ENCODE data around the gene NR4A2.
A peak's percentile ranks its signal among the peaks of the same experiment; 100 is the strongest.

The NR4A2 gene

DNA sequence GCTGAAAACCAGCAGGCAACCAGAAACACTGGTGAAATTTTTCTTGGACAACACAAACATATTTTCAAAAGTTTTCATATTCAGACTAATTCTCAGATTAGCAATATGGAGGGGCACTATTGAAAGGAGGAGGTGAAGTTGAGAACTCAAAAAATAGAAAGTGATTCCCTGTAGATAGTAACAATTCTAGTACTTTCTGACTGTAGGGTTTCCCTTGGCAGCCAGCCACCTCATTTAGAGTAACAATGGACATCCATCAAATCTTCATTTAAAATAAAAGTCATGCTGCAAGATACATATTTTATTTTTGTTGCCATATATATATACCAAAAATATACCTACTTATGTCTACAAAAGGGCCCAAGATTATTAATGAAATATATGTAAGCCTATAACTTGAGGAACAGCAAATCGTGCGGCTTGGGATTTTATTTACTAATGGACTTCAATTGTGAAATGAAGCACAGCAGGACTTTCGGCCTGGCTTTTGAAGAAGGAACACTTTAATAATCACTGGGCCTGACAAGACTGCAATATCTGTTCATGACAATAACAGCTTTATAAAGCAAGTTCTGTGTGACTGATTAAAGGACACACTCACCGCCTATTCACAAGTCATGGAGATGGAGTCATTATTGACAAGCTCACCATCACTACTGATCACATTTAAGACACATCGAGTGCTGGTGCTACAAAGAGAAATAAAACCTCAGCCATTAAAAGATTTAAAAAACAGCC lies 6.8 kb upstream of the NR4A2 start:
- Histone ChIP-seq H3K27me3 (ENCODE audit: insufficient read depth, low read length) (no peaks in the 10 kb centered on the region; the same call in 1 of the 2 replicates), H3K36me3 (ENCODE audit: insufficient read depth, low read length) (no peaks in the 10 kb centered on the region), H3K9me3 (ENCODE audit: low read length) (no peaks in the 10 kb centered on the region), H3K27ac (ENCODE audit: low read depth, low read length, poor library complexity, severe bottlenecking) (no peak overlapping the region), H3K4me2 (ENCODE audit: low read length) (no peak overlapping the region), H4K20me1 (ENCODE audit: insufficient read depth, low read length) (no peaks in the 10 kb centered on the region), H3K4me3 (ENCODE audit: low read depth, low read length, poor library complexity, severe bottlenecking) (no peak overlapping the region), H3K79me2 (ENCODE audit: insufficient read depth, low read length) (no peaks in the 10 kb centered on the region), H3K9ac (ENCODE audit: low read length) (no peak overlapping the region), H3F3A (ENCODE audit: insufficient read depth, low read length) (no peaks in the 10 kb centered on the region), H3K9me2 (ENCODE audit: low read depth, low read length) (no peaks in the 10 kb centered on the region), H2AFZ (ENCODE audit: low read length) (no peak overlapping the region), H3K4me1 (ENCODE audit: insufficient read depth, low read length, severe bottlenecking) (peaks cover 11% of the 10 kb centered on the region)
- TF ChIP-seq EZH2 (IDR thresholded peaks at IDR 0.05; ENCODE audit: borderline replicate concordance, low read length) (no peak), CTCF (IDR thresholded peaks at IDR 0.05; ENCODE audit: low read length) (no peak)

DNA sequence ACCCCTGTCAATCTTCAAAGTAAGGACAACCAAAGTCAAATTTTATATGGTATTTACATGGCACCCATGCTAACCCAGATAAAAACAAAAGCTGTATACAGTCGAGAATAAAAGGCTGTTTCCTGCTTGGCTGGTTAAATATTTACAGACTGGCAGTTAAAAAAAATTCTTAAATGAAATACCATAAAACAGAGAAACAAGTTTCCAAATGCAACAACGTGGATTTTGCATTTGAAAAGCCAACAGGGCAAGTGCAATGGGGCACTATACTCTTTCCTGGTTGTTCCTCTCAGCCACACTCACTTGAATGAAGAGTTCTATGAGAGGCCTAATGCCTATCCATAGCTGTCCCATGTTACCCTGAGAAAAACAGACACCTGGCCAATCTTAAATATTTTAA lies 6.1 kb upstream of the NR4A2 start:
- Histone ChIP-seq H3K9me2 (ENCODE audit: low read depth, low read length) (no peaks in the 10 kb centered on the region), H3K4me2 (ENCODE audit: low read length) (no peak overlapping the region), H3K36me3 (ENCODE audit: insufficient read depth, low read length) (no peaks in the 10 kb centered on the region), H3K9me3 (ENCODE audit: low read length) (no peaks in the 10 kb centered on the region), H2AFZ (ENCODE audit: low read length) (no peak overlapping the region), H4K20me1 (ENCODE audit: insufficient read depth, low read length) (no peaks in the 10 kb centered on the region), H3K4me1 (ENCODE audit: insufficient read depth, low read length, severe bottlenecking) (peaks cover 11% of the 10 kb centered on the region), H3K79me2 (ENCODE audit: insufficient read depth, low read length) (no peaks in the 10 kb centered on the region), H3F3A (ENCODE audit: insufficient read depth, low read length) (no peaks in the 10 kb centered on the region), H3K4me3 (ENCODE audit: low read depth, low read length, poor library complexity, severe bottlenecking) (no peak overlapping the region), H3K27ac (ENCODE audit: low read depth, low read length, poor library complexity, severe bottlenecking) (no peak overlapping the region), H3K9ac (ENCODE audit: low read length) (no peak overlapping the region), H3K27me3 (ENCODE audit: insufficient read depth, low read length) (no peaks in the 10 kb centered on the region; the same call in 1 of the 2 replicates)
- TF ChIP-seq EZH2 (IDR thresholded peaks at IDR 0.05; ENCODE audit: borderline replicate concordance, low read length): no peak
- TF ChIP-seq CTCF (IDR thresholded peaks at IDR 0.05; ENCODE audit: low read length): no peak

- no peaks in the 10 kb centered on the region for H3K9me3 ChIP-seq (ENCODE audit: low read length)
- H3K4me3 ChIP-seq (ENCODE audit: low read depth, low read length, poor library complexity, severe bottlenecking): peak overlapping the region; percentile 63
- H3K4me2 ChIP-seq (ENCODE audit: low read length): peak overlapping the region; percentile 67
- H3K9ac ChIP-seq (ENCODE audit: low read length): peak overlapping the region; percentile 44; the same call in 1 of the 2 replicates
- H3K36me3 ChIP-seq (ENCODE audit: insufficient read depth, low read length): no peaks in the 10 kb centered on the region
- H4K20me1 ChIP-seq (ENCODE audit: insufficient read depth, low read length): no peaks in the 10 kb centered on the region
- no peaks in the 10 kb centered on the region for H3K27me3 ChIP-seq (ENCODE audit: insufficient read depth, low read length)
- H3K79me2 ChIP-seq (ENCODE audit: insufficient read depth, low read length): no peaks in the 10 kb centered on the region
- no peak for TF ChIP-seq EZH2 (IDR thresholded peaks at IDR 0.05; ENCODE audit: borderline replicate concordance, low read length)
- TF ChIP-seq CTCF (IDR thresholded peaks at IDR 0.05; ENCODE audit: low read length): no peak
- H3K4me1 ChIP-seq (ENCODE audit: insufficient read depth, low read length, severe bottlenecking): no peaks in the 10 kb centered on the region
- no peaks in the 10 kb centered on the region for H3K9me2 ChIP-seq (ENCODE audit: low read depth, low read length)
- no peaks in the 10 kb centered on the region for H3F3A ChIP-seq (ENCODE audit: insufficient read depth, low read length)
- no peak overlapping the region for H2AFZ ChIP-seq (ENCODE audit: low read length)
- no peak overlapping the region for H3K27ac ChIP-seq (ENCODE audit: low read depth, low read length, poor library complexity, severe bottlenecking)
These were observed 2.3 kb upstream of the NR4A2 start for GRCh38 chr2:156334496-156335478.
